NCI-H2171 treated with DMSO at 0.1 percent for 48 hours (cell line): ENCODE measurements around the gene PTCH1.

Experiments used
- DNase-seq: peaks from one replicate; lab custom pipeline; 2025; lab: John Stamatoyannopoulos, UW

Gene PTCH1

GRCh38 chr9:95463148-95464060 lies 53.4 kb downstream of the PTCH1 start:
- DNase-seq: peak; percentile 53

GRCh38 chr9:95462249-95463147 lies 54.3 kb downstream of the PTCH1 start:
- peak; percentile 96 for DNase-seq

GRCh38 chr9:95461448-95462248 lies 55.1 kb downstream of the PTCH1 start:
- DNase-seq: no peak

GRCh38 chr9:95460518-95461164 lies 56.1 kb downstream of the PTCH1 start:
- no peak for DNase-seq

GRCh38 chr9:95459851-95460517 lies 56.8 kb downstream of the PTCH1 start:
- peak; percentile 86 for DNase-seq

- DNase-seq: peak; percentile 70
These were observed 57.6 kb downstream of the PTCH1 start for GRCh38 chr9:95459178-95459577.

DNA sequence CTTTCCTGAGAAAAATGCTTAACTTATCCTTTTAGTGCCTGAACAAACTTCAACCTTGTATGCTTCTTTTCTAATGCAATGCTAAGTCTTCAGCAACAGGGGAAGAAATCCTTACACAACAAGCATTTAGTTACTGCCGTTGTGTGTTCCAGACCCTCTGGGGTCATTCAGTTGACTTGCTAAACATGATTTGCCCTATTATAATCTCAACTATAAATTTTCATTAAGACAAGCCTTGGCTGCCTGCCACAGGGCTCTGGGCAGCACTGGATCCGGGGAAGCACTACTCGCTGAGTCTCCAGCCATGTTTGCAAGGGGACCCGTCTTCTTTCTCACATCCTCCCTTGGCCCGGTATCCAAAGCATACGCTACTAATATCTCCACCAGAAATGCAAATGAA lies 58.1 kb downstream of the PTCH1 start:
- no peak for DNase-seq

- DNase-seq: no peak
These were observed 59.0 kb downstream of the PTCH1 start for GRCh38 chr9:95457769-95458168.

GRCh38 chr9:95455714-95456113 lies 61.1 kb downstream of the PTCH1 start:
- DNase-seq: no peak

DNA sequence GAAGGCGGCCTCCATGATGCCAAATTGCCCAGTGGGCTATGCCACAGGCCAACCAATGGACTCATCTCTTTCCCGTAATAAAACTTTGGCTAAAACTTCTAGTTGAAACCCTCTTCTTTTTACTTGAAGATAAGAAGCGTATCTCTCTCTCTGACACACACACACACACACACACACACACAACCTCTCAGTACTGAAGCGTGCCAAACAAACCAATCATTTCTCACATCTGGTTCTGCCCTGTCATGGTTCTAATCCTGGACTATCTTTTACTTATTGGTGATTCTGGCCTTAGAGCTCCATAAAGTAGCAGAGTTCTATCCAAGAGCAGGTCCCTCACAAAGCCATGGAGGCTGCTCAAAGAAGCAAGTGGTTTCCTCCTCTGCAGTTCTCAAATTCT lies 64.6 kb downstream of the PTCH1 start:
- no peak for DNase-seq

DNA sequence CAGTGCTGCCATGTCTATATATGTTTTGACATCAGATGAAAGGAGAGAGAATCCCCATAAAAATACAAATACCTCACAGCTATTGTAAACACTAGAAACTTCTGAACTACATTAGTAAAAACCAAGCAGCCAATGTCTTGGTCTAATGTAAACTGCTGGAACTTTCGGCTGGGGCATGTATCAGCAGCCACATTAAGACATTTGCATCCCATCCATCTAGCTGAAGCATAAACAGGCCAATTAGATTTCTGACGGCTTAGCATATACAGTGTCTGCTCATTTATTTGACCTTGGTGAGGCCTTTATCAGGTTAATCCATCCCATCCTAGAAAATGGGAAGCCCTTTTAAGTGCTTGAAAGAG lies 65.7 kb downstream of the PTCH1 start:
- no peak for DNase-seq

- DNase-seq: no peak
These were observed 66.4 kb downstream of the PTCH1 start for GRCh38 chr9:95450171-95451064.

DNA sequence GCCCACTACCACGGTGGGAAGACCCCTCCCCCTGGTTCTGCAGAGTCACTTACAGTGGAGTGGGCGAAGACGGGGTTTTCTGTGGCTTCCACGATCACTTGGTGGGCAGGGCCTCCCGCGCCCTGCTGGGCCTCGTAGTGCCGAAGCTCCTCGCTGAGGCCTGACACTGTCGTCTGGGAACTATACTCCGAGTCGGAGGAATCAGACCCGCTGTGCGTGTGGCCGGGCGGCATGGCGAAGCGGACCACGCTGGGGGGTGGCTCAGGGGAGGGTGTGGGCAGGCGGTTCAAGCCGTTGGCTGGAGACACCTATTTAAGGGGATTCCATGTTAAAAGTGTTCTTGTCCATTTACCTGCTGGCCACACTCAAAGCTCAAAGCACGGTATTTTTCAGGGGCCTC lies 67.8 kb downstream of the PTCH1 start:
- no peak for DNase-seq

DNA sequence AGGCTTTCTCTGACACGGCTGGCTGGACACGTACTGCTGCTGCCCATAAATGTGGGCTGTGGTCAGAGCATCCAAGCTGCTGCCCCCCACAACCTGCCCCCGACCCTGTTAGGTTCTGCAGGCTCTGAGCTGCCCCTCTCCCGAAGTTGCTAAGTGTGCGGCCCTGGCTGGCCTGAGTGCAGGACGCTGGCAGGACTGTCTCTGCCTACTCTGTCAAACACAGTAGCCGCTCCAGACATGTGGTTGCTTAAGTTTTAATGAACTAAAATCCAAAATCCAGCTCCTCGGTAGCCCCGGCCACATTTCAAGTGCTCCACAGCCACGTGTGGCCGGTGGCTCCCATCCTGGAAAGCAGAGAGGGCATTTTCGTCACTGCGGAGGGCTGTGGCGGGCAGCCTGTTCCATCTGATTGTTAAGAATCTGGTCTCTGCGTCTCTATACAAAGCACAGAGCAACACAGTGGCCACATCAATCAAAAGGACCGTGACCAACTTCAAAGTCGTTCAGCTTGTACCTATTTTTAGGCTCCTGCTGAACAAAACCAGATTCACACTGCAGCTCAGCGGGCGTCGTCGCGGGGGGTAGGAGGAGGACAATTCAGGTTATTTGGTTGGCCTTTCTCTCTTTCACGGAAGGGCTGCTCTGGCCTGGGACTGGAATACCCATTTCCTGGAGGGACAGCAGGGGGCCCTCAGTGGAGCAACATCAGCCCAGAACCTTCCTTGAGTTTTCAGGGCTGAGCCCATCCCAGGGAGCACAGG lies 68.9 kb downstream of the PTCH1 start:
- DNase-seq: no peak

DNA sequence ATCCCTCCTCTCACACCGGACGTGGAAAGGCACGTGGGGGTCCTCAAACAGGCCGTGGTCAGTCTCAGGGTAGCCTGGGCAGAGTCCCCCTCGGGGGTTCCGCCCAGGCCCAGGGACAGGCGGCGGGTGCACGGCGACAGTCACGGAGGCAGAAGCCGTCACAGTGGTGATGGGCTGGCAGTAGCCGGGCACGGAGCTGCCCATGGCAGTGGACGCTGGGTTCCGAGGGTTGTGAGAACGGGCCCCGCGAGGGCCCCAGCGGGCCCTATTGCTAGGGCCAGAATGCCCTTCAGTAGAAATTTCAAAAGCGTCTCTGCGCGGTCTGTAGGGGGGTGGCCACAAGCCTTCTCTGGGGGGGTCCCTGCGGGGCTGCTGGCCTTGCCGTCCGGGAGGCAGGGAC lies 69.8 kb downstream of the PTCH1 start:
- DNase-seq: no peak

DNA sequence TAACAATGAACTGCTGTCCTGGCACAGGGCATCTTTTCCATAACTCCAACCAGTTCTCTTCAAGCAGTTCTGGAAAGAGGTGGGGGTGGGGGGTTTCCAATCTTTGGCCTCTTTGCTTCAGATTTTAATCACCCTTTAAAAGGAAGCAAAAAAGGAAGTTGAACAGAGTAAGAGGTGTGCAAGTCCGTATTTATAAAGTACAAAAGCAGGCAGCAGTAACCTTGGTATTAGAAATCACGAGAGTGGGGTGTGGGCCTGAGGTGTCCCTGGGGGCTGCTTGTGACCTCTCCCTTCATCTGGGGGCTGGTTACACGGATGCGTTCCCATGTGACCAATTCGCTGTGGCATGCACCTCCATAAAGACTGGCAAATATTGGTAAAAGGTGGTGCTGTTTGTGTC lies 70.5 kb downstream of the PTCH1 start:
- no peak for DNase-seq

- DNase-seq: no peak
These were observed 72.6 kb downstream of the PTCH1 start for GRCh38 chr9:95444160-95444559.

GRCh38 chr9:95443301-95443700 lies 73.5 kb downstream of the PTCH1 start:
- no peak for DNase-seq

DNA sequence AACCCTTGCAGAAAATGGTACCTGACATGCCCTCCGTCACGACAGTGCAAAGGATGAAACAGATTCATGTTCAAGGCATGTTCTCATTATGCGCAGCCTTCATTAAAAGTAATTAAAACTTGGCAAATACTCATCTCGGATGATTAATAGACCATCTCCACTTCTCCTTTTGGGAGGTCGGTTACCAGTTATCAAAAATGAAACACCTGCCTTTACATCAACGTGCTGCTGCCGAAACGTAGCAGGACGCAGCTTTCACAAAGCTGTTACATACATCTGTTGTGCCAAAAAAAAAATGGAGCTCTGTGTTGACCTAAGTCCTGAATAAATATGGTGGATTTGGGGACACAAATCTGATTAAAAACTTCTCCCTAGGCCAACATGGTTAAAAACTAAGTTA lies 75.7 kb downstream of the PTCH1 start:
- no peak for DNase-seq
